Measurements from ENCODE around the gene MS4A18.

DNA sequence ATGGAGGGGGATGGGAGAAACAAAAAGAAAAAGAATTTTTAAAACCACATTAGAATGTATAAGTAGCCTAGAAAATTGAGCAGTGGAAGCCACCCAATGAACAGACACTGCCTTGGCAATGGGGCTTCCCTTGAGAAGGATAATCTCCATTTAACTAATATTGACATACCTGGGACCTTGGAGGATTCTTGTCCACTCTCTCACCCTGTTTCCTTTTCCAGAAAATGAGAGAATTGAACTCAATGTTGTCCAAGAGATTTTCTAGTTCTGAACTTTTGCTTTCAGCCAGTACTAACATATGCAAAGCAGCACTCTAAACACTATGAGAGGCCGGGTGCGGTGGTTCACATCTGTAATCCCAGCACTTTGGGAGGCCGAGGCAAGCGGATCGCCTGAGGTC is 24.6 kb upstream of the MS4A18 start:
- TF ChIP-seq, protein P1, sequence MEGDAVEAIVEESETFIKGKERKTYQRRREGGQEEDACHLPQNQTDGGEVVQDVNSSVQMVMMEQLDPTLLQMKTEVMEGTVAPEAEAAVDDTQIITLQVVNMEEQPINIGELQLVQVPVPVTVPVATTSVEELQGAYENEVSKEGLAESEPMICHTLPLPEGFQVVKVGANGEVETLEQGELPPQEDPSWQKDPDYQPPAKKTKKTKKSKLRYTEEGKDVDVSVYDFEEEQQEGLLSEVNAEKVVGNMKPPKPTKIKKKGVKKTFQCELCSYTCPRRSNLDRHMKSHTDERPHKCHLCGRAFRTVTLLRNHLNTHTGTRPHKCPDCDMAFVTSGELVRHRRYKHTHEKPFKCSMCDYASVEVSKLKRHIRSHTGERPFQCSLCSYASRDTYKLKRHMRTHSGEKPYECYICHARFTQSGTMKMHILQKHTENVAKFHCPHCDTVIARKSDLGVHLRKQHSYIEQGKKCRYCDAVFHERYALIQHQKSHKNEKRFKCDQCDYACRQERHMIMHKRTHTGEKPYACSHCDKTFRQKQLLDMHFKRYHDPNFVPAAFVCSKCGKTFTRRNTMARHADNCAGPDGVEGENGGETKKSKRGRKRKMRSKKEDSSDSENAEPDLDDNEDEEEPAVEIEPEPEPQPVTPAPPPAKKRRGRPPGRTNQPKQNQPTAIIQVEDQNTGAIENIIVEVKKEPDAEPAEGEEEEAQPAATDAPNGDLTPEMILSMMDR (IDR thresholded peaks at IDR 0.05; ENCODE audit: low read length) = no peak
- no peak for TF ChIP-seq EZH2 (IDR thresholded peaks at IDR 0.05; ENCODE audit: borderline replicate concordance, low read length)

All from OCI-LY1 (cell line).